Breast epithelium (tissue), 4 donors: Measurements from ENCODE around the gene PRMT5. TPM values are rescaled to one million over a fixed set of nuclear protein-coding genes. Genes with fewer than 3 reads are reported as not detected.

Source experiments
- DNase-seq, 2 donors: peaks; one replicate each; pipeline ENCODE4 v3.0.0-alpha.2; 2019; ENCODE audit warnings: low spot score in 2 of 2
- H3K27ac ChIP-seq, 2 donors: fragments of 200-600 bp; sonication (generic) in 1 of 2; one replicate each; pipeline ENCODE4 v1.5.1; 2016 to 2019; ENCODE audit warnings: mild to moderate bottlenecking in 1 of 2
- H3K27me3 ChIP-seq, 2 donors: fragments of 200-600 bp; sonication (generic) in 1 of 2; one replicate each; pipeline versions ENCODE4 v1.5.1 to v1.6.0; 2017 to 2019; ENCODE audit warnings: control low read depth in 1 of 2, mild to moderate bottlenecking in 1 of 2
- H3K36me3 ChIP-seq: fragments of 200-600 bp; one replicate; pipeline ENCODE4 v1.5.1; 2019
- H3K4me1 ChIP-seq, 2 donors: fragments of 200-600 bp; sonication (generic); one replicate each; pipeline ENCODE4 v1.5.1; 2016 to 2019; ENCODE audit warnings: control low read depth in 1 of 2
- H3K4me3 ChIP-seq, 3 donors: fragments of 200-600 bp; sonication (generic); 1 replicate in 2 of 3; 2 replicates in 1 of 3; pipeline ENCODE4 v1.5.1; 2016 to 2019; ENCODE audit warnings: mild to moderate bottlenecking in 3 of 3, moderate library complexity in 2 of 3
- H3K9me3 ChIP-seq, 2 donors: fragments of 200-600 bp; sonication (generic) in 1 of 2; one replicate each; pipeline ENCODE4 v1.5.1; 2016 to 2019; ENCODE audit warnings: control low read depth in 1 of 2
- POLR2A ChIP-seq: fragments of 450-650 bp; IDR thresholded peaks from one replicate; pipeline ENCODE4 v1.6.1; 2016; ENCODE audit warnings: antibody characterized with exemption, mild to moderate bottlenecking, moderate library complexity
- POLR2AphosphoS5 ChIP-seq, 3 donors: sonication (generic); formaldehyde crosslinking; IDR thresholded peaks; one replicate each; pipeline ENCODE4 v1.6.1; 2017; ENCODE audit warnings: antibody characterized with exemption in 3 of 3
- intact Hi-C: fragments of 100-400 bp; cut with DNase I; formaldehyde crosslinking; loops from one replicate; pipeline ENCODE4 v1.15.1; 2023; ENCODE audit warnings: low total_unique reads
- total RNA-seq, 3 donors: library from RNA; depleted of rRNA; stranded (reverse); fragments of >200 nt; gene quantifications; one replicate each; pipeline ENCODE4 v1.1.0, GENCODE V29; 2016
- TF ChIP-seq, protein P1 (sequence below), 3 donors: fragments of 450-650 bp; IDR thresholded peaks; one replicate each; pipeline ENCODE4 v1.5.1; 2016 to 2017; ENCODE audit warnings: antibody characterized with exemption in 3 of 3, mild to moderate bottlenecking in 3 of 3, moderate library complexity in 3 of 3

Gene PRMT5
- total RNA-seq, 3 donors from 2014 or later, result 48.6 to 80.6 (median 71.4) TPM

- Histone ChIP-seq H3K27me3 (no peaks in the 10 kb centered on the region), H3K36me3 (no peaks in the 10 kb centered on the region), H3K4me3 (no peak overlapping the region), H3K27ac (no peak overlapping the region), H3K4me1 (peaks cover 0 to 6% of the 10 kb centered on the region in 2 donors), H3K9me3 (no peaks in the 10 kb centered on the region)
- DNase-seq, result no peak
- intact Hi-C loops, result no loop called here
- TF ChIP-seq, protein P1, sequence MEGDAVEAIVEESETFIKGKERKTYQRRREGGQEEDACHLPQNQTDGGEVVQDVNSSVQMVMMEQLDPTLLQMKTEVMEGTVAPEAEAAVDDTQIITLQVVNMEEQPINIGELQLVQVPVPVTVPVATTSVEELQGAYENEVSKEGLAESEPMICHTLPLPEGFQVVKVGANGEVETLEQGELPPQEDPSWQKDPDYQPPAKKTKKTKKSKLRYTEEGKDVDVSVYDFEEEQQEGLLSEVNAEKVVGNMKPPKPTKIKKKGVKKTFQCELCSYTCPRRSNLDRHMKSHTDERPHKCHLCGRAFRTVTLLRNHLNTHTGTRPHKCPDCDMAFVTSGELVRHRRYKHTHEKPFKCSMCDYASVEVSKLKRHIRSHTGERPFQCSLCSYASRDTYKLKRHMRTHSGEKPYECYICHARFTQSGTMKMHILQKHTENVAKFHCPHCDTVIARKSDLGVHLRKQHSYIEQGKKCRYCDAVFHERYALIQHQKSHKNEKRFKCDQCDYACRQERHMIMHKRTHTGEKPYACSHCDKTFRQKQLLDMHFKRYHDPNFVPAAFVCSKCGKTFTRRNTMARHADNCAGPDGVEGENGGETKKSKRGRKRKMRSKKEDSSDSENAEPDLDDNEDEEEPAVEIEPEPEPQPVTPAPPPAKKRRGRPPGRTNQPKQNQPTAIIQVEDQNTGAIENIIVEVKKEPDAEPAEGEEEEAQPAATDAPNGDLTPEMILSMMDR (IDR thresholded peaks at IDR 0.05), result no peak
- TF ChIP-seq POLR2AphosphoS5 (IDR thresholded peaks at IDR 0.05), result no peak
These were observed 38.8 kb downstream of the PRMT5 start for GRCh38 chr14:22890416-22890815.

DNA sequence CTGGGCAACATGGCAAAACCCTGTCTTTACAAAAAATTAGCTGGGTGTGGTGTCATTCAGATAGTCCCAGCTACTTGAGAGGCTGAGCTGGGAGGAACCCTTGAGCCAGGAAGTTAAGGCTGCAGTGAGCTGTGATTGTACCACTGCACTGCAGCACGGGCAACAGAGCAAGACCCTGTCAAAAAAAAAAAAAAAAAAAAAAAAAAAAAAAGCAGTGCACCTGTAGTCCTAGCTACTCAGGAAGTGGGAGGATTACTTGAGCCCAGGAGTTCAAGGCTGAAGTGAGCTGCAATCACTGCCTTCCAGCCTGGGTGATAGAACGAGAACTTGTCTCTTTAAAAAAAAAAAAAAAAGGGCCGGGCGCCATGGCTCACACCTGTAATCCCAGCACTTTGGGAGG is 40.5 kb downstream of the PRMT5 start:
- Histone ChIP-seq H3K9me3 (no peaks in the 10 kb centered on the region), H3K36me3 (no peaks in the 10 kb centered on the region), H3K4me3 (no peak overlapping the region), H3K27ac (no peak overlapping the region), H3K27me3 (no peaks in the 10 kb centered on the region), H3K4me1 (peaks cover 0 to 6% of the 10 kb centered on the region in 2 donors)
- TF ChIP-seq POLR2AphosphoS5 (IDR thresholded peaks at IDR 0.05) (no peak), POLR2A (no peak)
- TF ChIP-seq, protein P1 (IDR thresholded peaks at IDR 0.05), result no peak
- DNase-seq, result no peak
- intact Hi-C loops, result loop anchor here (1.0 kb wide), 1 partner anchor 16 kb away; no protein-coding TSS in a partner anchor

GRCh38 chr14:22887990-22888378 is 41.2 kb downstream of the PRMT5 start:
- peaks cover 0 to 6% of the 10 kb centered on the region in 2 donors for H3K4me1 ChIP-seq
- no peaks in the 10 kb centered on the region for H3K36me3 ChIP-seq
- peak overlapping the region; percentile 89 to 91 for H3K27ac ChIP-seq
- H3K9me3 ChIP-seq, result no peaks in the 10 kb centered on the region
- intact Hi-C loops, result loop anchor here (1.0 kb wide), 1 partner anchor 16 kb away; no protein-coding TSS in a partner anchor
- H3K27me3 ChIP-seq, result no peaks in the 10 kb centered on the region
- peak overlapping the region in 2 of 3 donors; percentile 69 to 74 for H3K4me3 ChIP-seq
- TF ChIP-seq POLR2AphosphoS5 (IDR thresholded peaks at IDR 0.05), result no peak
- TF ChIP-seq POLR2A, result no peak
- TF ChIP-seq, protein P1 (IDR thresholded peaks at IDR 0.05), result no peak
- no peak for DNase-seq

GRCh38 chr14:22887260-22887989 is 41.8 kb downstream of the PRMT5 start:
- TF ChIP-seq, protein P1 (IDR thresholded peaks at IDR 0.05), result no peak
- TF ChIP-seq POLR2A (no peak), POLR2AphosphoS5 (IDR thresholded peaks at IDR 0.05) (peak in 2 of 3 donors; percentile 38 to 52)

DNA sequence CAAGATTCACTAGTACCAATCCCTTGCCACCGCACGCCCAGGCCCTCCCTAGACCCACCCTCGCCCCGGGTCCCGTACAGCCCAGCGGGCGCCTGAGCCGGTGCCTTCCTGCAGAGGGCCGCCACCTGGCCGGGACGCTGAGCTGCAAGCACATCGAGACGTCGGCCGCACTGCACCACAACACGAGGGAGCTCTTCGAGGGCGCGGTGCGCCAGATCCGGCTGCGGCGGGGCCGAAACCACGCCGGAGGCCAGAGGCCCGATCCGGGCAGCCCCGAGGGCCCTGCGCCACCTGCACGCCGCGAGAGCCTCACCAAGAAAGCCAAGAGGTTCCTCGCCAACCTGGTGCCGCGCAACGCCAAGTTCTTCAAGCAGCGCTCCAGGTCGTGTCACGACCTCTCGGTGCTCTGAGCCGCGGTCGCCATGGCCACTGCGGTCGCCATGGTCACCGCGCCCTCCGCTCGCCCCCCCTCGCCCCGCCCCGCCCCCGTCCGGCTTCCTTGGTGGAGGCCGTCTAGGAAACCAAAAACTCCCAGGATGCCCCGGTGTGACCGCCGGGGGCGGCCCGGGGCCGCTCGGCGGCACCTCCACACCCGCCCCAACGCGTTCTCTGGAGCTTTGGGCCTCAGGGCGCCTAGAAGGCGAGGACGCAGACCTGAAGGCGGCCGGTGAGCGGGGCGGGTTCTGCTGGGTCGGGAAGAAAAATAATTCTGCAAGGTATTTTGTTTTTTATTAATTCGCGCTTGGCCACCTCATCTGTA is 42.5 kb downstream of the PRMT5 start:
- Histone ChIP-seq H3K27me3 (no peaks in the 10 kb centered on the region), H3K36me3 (no peaks in the 10 kb centered on the region), H3K4me1 (peaks cover 0 to 14% of the 10 kb centered on the region in 2 donors), H3K9me3 (no peaks in the 10 kb centered on the region), H3K27ac (peak overlapping the region; percentile 89 to 91), H3K4me3 (peak overlapping the region; percentile 46 to 74 (median 69))
- TF ChIP-seq POLR2A (peak; percentile 25), POLR2AphosphoS5 (IDR thresholded peaks at IDR 0.05) (no peak)
- TF ChIP-seq, protein P1 (IDR thresholded peaks at IDR 0.05), result peak in 2 of 3 donors; percentile 20 to 31
- intact Hi-C loops, result no loop called here
- peak; percentile 73 to 82 for DNase-seq

More at GRCh38 chr14:22887260-22887989, 41.8 kb downstream of the PRMT5 start:
- peak overlapping the region; percentile 46 to 74 (median 69) for H3K4me3 ChIP-seq
- peak in 1 of 2 donors; percentile 79 for DNase-seq
- H3K27ac ChIP-seq, result peak overlapping the region; percentile 89 to 91
- H3K27me3 ChIP-seq, result no peaks in the 10 kb centered on the region
- no peaks in the 10 kb centered on the region for H3K9me3 ChIP-seq
- no peaks in the 10 kb centered on the region for H3K36me3 ChIP-seq
- intact Hi-C loops, result no loop called here
- H3K4me1 ChIP-seq, result peaks cover 0 to 10% of the 10 kb centered on the region in 2 donors
